Activated naive CD4-positive, alpha-beta T cell treated with anti-CD3 and anti-CD28 coated beads, Interleukin-2, amount 50 U/mL, for 16 hours (primary cell): ENCODE results near the gene ANK3.

Experiments used
- DNase-seq: peaks from one replicate; pipeline ENCODE4 v3.0.0-alpha.2; 2020

ANK3 gene

DNA sequence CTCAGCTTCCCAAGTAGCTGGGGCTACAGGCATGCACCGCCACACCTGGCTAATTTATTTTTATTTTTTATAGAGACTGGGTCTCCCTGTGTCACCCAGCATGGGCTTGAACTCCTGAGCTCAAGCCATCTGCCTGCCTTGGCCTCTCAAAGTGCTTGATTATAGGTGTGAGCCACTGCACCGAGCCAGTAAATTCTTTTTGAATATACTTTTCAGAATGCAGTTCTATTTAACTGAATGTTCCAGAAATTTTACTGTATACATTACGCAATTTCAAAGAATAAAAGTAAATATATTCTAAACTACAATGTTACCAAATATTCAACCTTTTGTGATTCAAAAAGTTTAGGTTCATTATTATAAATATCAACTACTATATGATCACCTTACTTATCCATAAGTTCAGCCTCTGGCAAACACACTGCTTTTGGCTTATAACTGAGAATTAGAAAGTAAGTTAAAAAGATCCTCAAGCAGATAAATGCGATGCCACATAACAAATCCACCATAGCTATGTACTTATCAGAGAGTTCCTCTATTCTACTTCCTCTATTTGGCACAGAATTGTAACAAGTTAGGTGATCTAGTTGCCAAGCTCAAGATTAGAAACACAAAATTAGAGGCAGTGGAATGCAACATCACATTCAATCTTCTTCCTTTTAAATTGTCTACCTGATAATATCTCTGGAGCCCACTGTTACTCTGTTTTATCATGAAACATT, 118.2 kb downstream of the ANK3 start:
- no peak for DNase-seq

DNA sequence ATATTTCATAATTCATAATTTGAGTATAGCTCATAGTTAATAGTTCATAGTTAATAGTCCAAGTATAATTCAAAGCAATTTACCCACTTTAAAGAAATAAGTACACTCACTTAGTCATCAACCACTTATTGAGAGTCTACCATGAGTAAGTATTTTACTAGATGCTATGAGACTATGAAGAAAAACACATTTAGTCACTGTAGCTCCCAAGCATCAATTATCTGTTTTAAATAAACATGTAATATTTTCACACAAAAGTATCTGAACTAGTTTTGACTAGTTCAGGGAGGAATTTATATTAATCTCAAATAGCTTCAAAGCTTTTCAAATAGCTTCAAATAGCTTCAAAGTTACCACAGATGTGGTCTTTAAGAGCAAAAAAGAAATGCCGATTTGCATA, 119.2 kb downstream of the ANK3 start:
- no peak for DNase-seq

DNA sequence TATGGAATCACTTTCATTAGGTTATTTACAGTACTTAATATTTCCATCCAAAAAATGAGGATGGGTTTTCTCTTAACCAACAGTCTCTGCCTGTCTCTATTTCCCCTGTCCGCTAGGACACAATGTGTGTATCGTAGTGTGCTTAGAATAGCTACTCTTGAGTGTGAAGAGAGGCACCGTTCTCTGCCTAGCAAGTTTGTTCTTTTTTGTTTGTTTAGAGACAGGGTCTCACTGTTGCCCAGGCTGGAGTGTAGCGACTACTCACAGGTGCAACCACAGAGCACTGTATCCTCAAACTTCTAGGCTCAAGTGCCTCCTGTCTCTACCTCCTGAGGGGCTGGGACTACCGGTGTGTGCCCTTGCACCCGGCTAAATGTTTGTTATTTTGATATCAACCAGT, 121.9 kb downstream of the ANK3 start:
- DNase-seq, result no peak

DNA sequence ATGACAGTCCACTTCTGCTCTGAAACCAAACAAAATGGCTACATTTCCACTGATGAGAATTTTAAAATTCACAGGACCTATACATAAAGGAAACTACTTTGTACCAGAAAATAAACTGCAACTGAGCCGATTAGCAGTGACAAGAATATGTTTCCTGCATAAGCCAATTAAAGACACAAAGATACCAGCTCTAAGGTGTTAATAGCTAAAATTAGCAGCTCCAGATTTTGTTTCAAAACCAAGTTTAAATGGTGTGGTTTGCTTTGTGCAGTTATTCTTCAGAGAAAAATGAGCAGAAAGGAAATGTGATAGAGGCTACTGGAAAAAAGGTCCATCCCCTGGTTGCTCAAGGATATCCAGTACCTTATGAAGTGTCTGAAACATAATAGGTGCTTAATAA, 123.2 kb downstream of the ANK3 start:
- no peak for DNase-seq

DNA sequence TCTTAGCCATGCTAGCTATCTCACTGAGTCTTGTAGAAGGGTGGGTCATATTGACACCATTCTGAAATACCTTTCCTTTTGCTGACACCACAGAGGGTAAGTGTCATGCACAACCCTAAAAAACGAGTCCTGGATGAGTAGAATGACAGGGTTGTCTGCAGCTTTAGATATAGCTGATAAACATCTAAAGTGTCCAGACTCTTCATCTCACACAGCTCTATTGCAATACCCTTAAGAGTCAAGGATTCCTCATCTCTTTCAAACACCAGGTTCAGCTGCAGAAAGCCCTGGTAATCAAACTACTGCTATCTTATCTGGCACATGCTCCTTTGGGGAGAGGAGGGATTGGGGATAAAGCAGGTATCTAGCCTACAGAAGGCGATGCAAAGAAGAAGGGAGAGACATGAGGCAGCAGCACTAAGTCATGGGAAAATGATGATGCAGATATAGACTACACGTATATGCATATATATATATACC, 127.0 kb downstream of the ANK3 start:
- DNase-seq, result no peak

DNA sequence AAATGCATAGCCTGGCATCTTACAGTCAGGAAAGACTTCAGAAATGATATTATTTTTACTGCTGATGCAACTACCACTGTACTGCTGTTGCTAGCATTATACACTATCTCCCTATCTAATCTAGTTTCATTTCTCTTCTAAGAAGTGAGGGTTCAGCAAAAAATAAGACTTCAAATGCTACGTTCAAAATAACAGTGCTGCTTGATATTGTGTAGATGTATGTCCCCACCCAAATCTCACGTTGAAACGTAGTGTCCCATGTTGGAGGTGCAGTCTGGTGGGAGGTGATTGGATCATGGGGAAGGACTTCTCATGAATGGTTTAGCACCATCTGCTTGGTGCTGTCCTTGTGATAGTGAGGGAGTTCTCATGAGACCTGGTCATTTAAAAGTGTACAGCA, 129.4 kb downstream of the ANK3 start:
- DNase-seq, result no peak

DNA sequence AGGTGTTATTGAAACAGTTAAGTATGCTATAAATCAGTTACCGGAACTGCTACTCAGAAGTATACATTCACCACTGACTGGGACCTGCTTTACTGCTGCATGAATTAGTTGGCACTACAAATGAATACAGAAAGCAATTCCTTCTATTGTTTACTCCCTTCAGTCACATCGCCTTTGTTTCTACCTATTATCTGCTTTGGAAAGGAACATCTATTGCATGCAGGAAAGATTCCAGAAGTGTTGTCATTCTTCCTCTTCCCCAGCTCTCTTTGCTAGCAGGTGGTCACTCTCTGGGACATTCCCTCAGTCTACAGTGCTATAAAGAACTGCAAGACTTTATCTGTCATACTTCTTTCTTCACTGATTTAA, 131.3 kb downstream of the ANK3 start:
- DNase-seq, result no peak

DNA sequence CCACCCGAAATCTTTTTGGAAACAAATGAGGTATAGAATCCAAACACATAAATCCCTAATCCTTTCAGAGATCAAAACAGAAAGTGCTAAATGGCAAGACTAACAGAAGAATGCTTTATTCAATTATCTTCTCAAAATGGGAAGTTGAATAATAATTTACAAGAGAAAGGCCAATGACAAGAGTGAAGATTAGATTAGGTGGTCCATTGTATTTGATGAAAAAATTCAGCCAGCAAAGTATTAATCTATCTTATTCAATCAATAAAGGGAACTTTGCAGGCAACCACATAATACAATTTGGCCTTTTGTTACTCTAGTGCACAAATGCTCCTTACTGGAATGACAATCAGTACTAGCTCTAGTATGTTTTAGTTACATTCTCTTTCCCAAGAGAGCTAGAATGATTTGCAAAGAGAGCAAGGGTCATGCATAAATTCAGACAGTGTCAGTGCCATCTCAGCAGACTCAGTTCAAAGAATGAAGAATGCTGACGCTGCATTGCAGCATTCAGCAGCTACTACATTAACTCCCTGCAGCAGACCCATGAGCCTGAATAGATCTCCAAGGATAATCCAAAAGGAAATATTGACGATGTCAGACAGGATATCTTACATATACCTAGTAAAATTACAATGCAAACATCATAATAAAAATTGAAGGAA, 131.8 kb downstream of the ANK3 start:
- no peak for DNase-seq

DNA sequence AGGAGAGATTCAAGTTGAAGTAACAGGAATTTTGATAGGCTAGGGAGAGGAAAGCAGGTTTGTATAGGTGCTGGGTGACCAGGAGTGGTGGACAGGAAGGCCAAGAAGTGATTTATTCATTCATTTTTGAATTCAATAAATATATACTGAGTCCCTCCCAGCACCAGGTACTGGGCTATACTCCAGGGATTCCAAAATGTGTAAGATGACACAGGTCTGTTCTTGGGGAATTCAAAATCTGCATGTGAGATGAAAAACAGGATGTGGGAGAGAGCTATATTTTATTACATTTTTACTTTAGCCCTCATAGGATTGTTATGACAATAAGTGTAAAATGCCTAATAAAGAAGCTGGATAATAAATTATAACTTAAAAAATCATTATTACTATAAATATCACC, 134.9 kb downstream of the ANK3 start:
- DNase-seq, result no peak

DNA sequence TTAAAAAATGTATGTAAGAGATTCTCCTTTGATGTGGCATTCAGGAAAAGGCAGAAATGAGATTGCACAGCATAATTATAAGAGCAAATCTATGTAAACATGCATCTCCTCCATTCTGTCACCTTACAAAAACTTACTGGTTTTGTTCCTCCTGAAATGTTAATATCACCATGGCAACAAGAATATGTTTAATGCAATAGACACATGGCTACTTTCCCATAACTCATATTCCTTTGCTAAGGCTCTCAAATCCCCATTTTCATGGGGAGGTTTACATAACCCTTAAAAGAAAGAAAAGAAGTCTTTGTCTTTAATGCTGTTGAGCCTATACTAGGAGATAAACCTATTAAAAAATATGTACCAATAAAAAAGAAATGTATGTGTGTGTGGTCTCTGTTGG, 136.2 kb downstream of the ANK3 start:
- no peak for DNase-seq

DNA sequence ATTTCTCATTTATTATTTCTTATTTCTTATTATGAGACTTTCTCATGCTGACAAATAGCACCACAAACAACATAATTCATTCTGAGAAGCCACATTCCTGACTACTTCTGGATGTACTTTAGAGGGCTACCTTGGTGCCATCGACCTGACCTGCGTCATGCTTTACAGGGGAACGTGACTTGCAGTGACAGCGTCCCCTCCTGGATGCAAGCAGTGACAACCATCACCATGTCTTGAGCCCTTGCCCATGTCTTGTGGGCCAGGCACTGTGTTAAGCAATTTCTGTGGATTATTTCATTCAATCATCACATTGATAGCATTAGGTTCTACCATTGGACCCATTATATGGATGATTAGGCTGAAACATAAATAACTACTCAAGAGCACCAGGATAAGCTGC, 137.0 kb downstream of the ANK3 start:
- no peak for DNase-seq

DNA sequence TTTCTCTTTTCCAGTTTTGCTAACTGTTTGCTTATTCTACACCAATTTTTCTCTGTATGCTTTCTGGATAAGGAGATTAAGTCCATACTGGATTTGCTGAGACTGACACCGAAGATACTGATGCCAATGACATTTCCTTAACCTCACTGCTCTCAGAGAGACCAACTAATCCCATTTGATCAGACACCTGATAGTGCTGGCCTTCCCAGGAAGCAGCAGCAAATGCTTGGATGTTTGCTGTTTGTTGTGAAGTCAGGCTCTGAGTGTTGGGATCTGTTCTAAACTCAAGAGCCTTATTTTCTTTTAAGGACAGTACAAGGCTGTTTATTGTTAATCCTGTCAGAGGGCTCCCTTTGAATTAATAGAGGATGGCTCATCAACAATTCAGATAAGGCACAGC, 143.3 kb downstream of the ANK3 start:
- no peak for DNase-seq

DNA sequence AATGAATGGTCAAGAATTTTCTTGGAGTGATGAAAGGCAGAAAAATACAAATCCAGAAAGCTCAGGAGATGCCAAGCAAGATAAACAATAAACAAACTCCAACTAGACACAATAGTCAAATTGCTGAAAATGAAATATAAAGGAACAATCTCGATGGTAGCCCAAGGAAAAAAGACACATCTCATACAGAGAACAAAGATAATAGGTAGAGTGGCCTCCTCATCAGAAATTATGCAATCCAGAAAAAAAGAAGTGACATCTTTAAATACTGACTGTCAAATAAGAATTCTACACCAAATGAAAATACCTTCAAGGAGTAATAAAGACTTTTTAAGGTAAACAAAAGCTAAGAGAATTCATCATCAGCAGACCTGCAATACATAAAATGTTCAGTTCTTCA, 150.4 kb downstream of the ANK3 start:
- no peak for DNase-seq

DNA sequence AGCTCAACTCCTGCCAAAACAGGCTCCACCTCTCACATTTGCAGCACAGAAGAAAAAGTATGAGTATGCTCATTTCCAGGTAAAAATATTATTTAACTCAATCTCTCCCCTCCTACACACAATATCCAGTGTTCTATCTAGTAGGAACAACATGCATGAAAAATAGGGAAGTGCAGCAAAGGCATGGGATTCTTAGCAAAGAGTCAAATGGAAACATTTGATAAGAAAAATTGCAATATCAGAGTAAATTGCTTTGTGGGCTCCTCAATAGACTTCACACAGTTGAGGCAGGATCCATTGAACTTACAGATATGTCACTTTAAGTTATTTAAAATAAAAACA, 150.9 kb downstream of the ANK3 start:
- DNase-seq, result no peak

DNA sequence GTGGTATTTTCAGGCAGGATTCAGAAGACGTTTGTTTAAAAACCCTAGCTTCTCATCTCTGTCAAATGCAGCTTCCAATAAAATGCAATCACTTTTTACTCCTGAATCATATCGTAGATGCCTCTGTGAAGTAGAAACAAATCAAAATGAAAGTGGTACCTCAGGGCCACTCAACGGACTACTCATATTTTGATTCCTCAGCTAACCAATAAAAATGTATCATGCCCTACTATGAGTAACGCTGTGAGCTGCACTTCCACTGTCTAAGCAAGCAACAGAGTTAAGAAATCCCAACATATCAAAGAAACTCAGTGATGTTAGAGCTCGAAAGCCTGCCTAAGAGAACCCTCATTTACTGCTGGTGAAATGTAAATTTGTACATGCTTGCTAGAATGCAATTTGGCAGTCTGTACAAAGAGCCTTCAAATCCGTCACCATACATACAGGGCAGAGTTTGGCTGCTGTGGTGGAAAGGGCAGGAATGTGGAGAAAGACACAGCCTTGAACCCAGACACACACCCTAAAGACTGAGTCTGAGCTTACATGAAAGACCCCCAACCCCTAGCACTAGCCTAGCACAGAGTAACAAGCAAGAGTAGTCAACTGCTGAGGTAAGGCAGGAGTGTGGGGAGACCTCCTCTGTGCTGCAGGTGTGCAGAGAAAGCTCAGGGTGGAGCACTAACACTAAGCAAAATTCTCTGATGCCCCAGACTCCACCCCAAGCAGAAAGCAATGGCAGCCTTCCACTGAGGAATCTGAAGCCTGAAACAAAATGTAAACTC, 151.5 kb downstream of the ANK3 start:
- DNase-seq, result no peak

DNA sequence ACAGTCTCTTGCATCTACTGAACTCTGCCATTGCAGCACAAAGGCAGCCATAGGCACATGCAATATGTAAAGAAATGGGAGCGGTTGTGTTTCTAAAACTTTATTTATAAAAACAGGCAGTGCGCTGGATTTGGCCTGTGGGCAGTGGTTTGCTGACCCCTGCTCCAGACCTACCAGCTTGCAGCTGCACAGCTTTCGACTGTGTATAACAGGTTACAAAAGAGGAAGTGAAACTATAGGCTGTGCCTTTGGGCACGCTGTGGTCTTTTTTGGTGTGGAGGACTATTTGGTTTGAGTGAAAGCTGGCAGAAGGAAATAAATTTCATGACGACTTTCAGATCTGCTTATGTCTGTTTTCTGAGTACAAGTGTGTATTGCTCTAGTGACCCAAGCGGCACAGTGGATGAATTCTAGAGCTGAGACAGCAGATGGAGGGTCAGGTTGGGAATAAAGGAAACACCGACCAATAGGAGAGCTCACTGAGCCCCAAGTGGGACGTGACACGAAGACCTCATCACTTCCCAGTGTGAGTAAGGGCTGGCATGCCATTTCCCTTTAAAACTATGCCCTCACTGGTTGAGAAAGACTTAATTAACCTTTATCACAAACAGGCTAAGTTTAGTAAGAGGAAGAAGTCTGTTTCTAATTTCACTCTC, 152.7 kb downstream of the ANK3 start:
- no peak for DNase-seq

DNA sequence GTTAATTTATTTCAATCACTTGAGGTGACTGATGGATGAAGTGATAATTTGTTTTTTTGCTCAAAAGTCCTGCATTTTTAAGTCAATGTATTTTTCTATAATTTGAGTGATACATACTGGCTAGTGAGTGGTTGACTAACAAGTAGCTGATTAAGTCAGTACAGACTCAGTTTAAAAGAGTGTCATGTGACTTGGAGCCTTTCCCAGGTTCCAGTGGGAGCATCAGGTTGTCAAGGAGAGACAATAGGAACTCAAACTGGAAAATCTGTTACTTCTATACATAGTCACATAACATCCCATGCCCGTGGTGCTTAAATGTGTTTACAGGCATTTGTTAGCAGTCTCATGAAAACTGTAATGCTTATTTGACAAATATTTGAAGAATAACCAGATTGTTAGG, 154.7 kb downstream of the ANK3 start:
- no peak for DNase-seq

DNA sequence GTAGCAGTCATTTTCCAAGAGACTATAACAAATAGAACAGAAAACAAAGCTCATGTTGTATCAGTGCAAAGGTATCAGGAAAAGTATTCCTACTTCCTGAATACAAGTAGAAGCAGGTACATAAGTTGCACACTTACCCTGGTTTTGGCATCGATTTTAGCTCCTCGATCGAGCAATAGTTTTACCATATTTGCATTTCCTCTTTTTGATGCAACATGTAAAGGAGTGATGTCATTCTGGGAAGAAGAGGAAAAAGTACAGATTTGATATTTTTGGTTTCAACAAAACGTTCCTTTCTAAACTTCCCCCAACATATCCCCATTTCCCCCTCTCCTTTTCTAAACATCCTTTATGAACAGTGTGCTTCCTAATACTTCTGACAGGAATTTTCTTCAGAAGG, 155.1 kb downstream of the ANK3 start:
- no peak for DNase-seq

DNA sequence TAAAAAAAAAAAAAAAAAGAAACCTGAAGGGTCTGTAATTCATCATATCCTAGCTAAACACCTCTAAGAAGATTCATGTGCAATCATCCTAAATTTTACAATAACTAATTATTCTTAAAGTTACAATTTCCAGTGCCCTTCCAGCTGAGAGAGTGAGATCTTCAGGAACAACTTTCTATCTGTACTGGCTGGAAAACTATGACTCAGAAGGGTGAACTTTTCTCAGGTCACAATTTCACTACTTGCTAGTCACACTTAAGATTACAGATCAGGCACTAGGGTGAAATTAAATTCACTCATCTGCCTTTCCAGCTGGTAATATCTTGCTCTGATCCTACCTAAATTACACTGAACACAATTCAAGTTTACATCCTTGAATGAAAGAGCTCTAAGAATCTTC, 158.8 kb downstream of the ANK3 start:
- no peak for DNase-seq

DNA sequence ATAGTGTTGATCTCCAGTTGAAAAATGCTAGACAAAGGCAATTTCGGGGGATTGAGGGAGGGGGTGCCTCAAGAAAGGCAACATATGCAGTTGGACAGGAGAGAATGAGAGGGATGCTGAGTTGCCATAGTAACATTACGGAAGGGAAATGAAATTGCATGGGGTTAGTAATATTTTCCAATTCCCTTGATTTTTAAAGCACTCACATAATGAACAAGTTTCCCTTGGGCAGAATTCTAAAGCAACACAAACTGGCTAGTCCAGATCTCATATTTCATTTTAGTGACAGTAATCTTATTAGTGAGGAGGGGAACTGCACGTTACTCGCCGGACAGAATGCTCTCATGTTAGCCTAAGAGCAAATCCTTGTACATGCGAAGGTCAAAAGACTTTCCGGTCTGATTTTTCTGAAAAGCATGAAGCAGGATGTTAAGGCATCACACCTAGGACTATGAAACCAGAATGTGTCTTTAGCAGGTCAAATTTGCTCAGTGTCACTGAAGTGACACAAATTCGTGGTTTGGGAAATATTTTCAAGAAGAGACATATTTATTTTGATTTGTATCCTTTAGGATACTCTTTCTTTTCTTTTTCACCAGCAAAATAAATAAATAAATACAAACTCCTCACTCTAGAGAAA, 165.5 kb downstream of the ANK3 start:
- DNase-seq, result no peak

DNA sequence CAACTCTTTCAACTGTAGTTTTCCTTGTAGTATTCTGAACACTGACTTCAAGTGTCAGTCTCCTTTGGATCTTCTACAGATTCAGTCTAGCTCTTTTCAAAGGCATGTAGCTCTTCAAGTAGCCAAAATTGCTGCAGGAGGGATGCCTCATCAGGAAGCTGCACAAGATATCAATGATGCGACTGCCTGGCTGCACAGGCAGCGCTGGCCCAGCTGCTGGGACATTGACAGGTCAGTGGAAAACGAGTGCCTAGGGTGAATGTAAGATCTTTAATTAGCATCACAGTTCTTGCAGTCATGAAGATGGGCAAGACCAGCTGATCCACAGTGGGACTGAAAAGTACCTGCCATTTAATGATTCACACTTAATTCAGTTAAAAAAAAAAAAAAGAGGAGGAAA, 167.6 kb downstream of the ANK3 start:
- no peak for DNase-seq

DNA sequence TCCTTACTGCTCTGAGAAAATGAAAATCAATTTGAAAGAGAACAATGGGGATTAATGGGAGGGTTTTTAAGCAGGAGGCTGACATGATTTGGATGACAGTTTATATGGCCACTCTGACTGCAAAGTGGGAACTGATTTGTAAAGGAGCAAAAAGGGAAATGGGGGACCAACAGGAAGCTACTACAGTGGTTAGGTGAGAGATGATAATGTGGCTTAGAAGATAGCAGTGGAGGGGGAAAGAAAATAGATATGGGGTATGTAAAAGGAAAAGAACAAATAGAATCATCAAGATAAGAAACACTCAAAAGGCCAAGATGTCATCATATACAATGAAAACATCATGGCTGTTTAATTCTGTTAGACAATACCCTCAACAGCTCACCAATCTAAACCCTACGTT, 177.5 kb downstream of the ANK3 start:
- no peak for DNase-seq

DNA sequence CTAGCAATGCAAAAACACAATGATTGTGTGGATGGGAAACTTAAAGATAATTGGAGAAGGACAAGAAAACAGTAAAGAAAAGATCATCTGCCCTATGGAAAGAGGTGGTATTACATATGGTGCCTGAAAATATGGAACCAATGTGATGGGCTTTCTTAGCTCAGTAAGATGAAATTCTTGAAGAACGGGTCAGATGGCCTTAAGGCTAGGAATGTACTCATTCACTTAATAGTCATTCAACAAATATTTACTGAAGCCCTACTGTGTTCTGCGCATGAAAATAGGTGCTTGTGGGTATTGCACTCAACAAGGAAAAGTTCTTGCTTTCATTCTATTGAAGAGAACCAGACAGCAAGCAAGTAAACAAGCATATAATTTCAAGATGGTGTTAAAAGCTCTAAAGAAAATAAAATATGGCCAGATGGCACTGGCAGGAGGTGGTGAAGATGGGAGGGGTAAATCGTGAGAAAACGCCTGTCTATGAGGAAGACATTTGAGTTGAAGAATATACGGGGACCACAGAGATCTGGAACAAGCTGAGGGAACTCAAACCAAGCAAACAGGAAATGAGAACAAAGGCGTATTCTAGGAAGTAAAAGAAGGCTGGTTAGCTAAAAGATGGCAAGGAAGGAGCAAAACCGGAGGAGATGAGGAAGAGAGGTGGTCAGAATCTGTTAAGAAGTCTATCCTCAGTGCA, 179.7 kb downstream of the ANK3 start:
- no peak for DNase-seq
